CMK (cell line): ENCODE results near the gene CEP126.

Experiments
- DNase-seq: peaks from one replicate; pipeline ENCODE4 v3.0.0-alpha.2; 2010; ENCODE audit warnings: low read depth

Gene CEP126

GRCh38 chr11:102014756-102015155 lies 99.9 kb downstream of the CEP126 start:
- DNase-seq = no peak

GRCh38 chr11:102017026-102017425 lies 102.2 kb downstream of the CEP126 start:
- no peak for DNase-seq

GRCh38 chr11:102026217-102026616 lies 111.4 kb downstream of the CEP126 start:
- DNase-seq = no peak

GRCh38 chr11:102026959-102027358 lies 112.1 kb downstream of the CEP126 start:
- no peak for DNase-seq

GRCh38 chr11:102036757-102037156 lies 121.9 kb downstream of the CEP126 start:
- no peak for DNase-seq

GRCh38 chr11:102046841-102047240 lies 132.0 kb downstream of the CEP126 start:
- no peak for DNase-seq

- no peak for DNase-seq
Observed at GRCh38 chr11:102047305-102047924, 132.6 kb downstream of the CEP126 start, which contains the start of gene CFAP300. Gene CFAP300 (plus strand): TSS chr11:102047437. CDS start chr11:102047471, 34 bp downstream.
